Hematopoietic multipotent progenitor cell treated with erythropoietin and hydrocortisone succinate and interleukin-3 and kit ligand, for 6 days (in vitro differentiated cells): ENCODE data around the gene WIPF3.
"Not testable (repeated sequence)": the region's sequence is repeated elsewhere in the genome, so short reads cannot be mapped to it uniquely, and the experiment has no call there.

Experiments
- DNase-seq: peaks from one replicate; pipeline ENCODE4 v3.0.0-alpha.2; 2015

WIPF3 gene

DNA sequence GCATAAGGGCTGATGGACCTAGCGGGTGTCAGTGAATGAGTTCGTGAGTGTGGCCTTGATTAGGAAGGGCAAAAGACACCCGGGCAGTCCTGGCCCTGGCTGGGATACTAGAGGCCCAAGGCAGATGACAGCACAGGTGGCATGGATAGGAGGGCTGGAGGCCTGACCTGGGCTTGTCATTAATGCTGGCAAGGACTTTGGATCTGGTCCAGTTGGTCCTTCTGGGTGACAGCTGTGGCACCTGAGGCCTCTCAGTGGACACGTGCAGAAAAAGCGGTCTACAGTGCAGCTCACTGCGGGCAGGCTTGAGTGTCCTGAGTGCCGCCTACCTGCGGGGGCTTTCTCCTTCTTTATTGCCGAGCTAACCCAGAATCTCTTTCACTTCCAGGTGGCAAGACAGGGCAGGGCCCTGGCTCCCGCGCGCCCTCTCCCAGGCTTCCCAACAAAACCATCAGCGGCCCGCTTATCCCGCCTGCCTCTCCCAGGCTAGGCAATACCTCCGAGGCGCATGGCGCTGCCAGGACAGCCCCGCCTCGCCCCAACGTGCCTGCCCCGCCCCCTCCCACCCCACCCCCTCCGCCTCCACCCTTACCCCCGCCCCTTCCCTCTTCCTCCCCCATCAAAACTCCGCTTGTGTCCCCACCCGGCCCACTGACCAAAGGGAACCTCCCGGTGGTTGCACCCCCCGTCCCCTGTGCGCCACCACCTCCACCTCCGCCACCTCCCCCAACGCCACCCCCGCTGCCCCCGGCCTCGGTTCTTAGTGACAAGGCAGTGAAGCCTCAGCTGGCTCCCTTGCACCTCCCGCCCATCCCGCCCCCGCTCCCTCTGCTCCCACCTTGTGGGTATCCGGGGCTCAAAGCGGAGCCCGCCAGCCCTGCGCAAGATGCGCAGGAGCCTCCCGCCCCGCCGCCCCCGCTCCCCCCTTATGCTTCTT, 77.4 kb downstream of the WIPF3 start:
- DNase-seq: peak; percentile 33

DNA sequence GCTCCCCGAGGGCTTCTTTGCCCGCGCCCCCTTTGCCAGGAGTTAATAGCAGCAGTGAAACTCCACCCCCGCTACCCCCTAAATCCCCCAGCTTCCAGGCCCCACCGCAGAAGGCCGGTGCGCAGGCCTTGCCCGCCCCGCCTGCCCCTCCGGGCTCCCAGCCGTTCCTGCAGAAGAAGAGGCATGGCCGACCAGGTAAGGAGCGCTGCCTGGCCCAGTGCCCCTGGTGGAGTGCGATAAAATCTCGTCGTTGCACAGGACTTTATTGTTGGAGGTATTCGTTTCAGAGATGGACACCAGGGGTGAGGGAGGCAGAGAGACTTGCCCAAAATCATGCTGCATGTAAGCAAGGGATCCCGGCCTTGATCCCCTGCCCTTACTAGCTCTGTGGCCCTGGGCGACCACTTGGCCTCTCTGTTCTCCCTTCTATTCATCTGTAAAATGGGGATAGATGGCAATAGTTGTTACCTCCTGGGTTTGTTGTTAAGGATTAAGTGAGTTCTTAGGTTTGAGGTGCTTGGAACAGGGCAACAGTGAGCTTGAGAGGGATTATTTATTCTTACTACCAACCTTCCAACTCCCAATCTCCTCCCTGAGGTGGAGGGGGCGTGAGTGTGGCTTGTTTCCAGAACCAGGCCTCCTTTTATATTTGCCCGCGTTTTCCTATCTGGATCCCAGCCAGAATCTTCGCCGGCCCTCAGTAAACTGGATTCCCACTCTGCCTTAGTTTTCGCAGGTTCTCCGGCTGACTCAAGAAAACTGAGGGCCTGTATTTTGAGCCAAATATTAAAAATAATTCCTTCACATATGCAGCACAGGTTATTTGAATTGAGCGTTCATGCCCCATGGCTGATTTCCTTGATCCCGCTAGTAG, 78.3 kb downstream of the WIPF3 start:
- DNase-seq: no peak

DNA sequence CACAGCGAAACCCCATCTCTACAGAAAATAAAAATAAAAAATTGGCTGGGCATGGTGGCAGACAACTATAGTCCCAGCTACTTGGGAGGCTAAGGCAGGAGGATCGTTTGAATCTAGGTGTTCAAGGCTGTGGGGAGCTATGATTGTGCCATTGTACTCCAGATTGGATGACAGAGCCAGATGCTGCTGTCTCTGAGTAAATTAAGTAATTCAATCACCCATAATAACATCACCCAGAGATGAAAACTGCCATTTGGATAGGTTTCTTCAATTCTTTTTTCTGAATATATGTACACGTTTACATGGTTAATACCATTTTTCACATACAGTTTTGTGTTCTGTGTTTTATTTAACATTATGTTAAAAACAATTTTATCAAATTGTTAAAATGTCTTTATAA, 79.3 kb downstream of the WIPF3 start:
- no peak for DNase-seq

DNA sequence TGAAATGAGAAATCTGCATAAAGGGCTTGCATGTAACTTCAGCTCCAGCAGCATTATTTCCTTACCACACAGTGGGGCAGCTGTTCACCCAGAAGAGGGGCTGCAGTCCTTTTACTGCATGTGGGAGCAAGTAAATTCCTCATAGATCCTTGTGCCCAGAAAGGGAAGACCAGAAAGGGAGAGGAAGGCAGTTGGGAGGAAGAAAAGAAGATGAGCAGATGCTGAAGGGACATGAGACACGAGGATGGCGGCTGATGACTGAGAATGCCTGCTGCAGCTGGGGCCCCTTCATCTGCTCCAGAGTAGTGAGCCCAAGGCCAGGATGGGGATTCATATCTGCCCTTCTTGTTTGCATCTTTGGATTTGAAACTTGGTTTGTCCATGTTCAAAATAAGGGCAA, 80.5 kb downstream of the WIPF3 start:
- no peak for DNase-seq

DNA sequence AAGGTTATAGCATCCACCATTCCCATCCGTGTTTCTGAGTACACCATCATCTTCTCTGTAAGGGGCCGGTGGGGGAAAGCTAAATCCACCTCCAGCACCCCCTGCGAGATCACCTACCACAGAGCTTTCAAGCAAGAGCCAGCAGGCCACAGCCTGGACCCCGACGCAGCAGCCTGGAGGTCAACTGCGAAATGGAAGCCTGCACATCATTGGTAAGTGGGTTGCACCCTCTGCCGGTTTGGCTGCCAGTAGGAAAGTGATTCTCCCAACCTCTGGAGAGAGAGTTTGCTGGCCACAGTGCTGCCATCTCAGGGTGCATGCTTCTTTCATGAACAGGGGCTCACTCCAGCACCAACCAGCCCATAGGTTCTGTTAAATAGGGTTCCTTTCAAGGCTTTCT, 81.7 kb downstream of the WIPF3 start:
- no peak for DNase-seq

DNA sequence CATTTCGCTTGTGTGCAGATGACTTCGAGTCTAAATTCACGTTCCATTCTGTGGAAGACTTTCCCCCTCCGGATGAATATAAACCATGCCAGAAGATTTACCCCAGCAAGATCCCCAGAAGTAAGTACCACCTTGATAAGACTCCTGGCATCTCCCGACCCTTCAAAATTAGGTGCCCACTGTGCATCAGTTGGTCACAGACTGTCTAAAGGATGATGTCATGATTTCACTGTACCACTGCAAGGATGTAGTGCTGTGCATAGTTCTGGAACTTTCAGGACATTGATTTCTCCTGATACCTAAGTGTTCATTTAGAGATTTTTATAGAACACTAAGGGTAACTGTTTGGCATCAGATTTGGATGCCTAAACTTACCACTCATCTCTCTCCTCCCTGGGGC, 83.0 kb downstream of the WIPF3 start:
- no peak for DNase-seq

DNA sequence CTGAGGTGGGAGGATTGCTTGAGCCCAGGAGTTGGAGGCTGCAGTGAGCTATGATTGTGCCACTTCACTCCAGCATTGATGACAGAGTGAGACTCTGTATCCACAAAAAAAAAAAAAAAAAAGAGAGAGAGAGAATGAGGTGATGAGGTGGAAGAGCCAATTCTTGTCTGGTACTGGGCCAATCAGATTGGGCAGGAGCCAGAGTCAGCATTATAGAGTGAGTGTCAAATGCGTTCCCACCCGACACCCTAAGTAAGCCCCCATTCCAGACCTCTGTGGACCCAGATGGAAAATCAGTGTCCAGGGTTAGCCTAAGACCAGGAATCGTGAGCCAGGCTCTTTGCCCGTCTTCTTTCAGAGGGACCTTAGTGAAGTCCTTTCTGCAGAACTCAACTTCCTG, 83.9 kb downstream of the WIPF3 start:
- DNase-seq: no peak

DNA sequence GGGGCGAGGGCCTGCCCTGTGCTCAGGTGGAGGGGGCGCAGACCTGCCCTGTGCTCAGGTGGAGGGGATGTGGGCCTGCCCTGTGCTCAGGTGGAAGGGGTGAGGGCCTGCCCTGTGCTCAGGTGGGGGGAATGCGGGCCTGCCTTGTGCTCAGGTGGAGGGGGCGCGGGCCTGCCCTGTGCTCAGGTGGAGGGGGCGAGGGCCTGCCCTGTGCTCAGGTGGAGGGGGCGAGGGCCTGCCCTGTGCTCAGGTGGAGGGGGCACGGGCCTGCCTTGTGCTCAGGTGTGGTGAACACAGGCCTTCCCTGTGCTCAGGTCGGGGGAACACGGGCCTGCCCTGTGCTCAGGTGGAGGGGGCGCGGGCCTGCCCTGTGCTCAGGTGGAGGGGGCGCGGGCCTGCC, 84.5 kb downstream of the WIPF3 start:
- DNase-seq: not testable (repeated sequence)

DNA sequence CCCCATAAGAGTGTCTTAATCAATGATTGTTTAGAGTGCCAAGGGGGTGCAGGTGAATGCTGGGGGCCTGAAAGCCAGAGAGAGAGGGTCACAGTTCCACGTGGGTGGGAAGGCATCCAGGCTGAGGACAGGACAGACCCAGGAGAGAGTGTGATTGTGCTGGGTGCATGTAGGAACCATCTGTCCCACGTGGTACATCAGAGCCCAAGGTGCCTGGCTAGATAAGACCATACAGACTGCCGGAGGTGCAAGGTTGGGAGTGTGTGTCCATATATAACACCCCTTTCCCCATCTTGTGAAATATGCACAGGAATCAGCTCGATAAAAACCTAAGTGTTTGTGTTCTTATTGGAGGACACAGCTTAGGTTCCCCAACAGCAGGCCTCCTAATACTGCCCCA, 85.5 kb downstream of the WIPF3 start:
- peak; percentile 86 for DNase-seq

DNA sequence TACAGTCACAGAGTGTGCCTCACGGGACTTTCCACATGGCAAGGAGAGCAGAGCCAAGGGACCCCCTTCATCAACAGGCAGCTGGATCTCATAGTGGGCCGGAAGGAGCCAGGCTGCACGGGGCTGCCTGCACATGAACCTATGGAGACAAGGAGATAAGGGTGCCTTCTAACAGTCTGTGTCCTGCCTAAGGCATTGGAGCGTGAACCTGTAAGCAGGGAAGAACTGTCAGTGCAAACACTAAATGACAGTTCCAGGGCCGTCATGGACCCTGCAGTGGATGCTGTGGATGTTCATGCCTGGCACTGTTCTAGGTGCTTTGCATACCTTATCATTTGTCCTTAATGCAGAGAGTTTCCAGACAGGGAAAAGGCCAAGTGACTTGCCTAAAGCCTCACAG, 85.9 kb downstream of the WIPF3 start:
- DNase-seq: peak; percentile 48

DNA sequence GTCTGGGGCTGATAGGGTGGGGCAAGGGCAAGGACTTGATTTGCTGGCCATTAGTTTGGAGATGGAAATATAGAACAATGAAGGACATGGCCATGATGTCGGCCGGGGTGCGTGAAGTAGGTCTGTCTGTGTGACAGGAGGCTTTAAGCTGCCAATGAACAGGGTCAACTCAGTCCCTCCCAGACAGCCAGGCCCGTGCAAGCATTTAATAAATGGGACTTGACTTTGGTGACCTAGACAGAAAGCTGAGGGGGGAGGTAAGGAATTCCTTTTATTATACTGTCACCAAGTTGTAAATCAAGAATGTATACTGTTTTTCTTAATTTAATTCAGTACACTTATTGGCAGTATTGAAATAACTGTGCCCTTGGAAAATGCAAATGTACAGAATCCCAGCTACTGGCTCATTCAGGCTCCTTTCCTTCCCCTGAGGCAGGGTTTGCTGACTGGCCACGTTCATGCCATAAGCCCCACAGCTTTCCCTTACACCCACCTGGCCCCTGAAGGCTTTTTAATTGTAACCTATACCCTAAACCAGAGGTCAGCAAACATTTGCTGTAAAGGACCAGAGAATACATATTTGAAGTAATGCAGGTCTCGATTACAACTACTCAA, 87.2 kb downstream of the WIPF3 start:
- DNase-seq: no peak

DNA sequence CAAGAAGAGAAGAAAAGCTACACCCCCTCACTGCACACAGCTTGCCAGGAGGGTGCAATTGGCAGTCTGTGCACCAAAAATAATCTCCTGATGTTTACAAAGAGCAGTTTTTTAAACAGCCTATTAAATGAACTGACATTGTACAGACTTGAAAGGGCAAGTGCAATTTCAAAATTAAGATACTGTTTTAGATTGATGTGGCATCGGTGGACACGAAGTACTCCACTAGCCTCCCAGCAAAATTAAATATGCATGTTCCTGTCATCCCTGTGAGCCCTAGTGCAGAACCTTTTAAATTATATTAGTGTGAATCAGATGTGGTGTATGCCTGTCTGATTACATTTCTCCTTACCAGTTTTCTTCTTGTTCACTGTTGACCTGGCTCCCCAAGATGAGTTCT, 87.9 kb downstream of the WIPF3 start:
- DNase-seq: no peak

DNA sequence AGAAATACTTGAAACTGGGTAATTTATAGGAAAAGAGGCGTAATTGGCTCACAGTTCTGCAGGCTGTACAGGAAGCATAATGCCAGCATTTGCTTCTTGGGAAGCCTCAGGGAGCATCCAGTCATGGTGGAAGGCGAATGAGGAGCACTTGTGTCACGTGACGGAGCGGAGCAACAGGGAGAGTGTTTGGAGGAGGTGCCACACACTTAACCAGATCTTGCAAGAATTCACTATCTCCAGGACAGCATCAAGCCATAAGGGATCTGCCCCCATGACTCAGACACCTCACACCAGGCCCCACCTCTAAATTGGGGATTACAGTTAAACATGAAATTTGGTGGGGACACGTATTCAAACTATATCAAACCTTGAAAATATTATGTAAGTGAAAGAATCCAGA, 89.3 kb downstream of the WIPF3 start:
- peak; percentile 29 for DNase-seq

DNA sequence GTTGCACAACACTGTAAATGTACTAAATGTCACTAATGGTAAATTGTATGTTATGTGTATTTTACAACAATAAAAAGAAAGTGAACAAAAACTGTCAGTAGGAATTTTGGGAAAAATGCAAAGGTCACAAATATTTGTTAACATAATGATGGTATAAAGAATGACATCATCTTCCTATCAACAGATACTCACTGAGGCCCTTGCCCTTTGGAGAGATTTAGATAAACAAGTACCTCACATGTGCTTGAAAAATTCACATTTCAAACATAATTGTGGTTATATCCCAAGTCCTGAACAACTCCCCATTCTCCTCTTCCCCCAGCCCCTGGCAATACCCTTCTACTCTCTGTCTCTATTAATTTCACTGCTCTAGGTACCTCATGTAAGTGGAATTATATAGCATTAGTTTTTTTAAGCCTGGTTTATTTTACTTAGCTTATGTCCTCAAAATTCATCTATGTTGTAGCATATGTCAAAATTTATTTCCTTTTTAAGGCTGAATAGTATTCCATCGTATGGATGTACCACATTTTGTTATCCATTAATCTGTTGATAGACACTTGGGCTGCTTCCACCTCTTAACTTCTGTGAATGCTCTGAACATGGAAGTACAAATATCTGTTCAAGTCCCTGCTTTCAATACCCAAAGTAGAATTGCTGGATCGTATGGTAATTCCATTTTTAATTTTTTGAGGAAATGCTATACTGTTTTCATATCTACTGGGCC, 90.5 kb downstream of the WIPF3 start:
- DNase-seq: no peak

DNA sequence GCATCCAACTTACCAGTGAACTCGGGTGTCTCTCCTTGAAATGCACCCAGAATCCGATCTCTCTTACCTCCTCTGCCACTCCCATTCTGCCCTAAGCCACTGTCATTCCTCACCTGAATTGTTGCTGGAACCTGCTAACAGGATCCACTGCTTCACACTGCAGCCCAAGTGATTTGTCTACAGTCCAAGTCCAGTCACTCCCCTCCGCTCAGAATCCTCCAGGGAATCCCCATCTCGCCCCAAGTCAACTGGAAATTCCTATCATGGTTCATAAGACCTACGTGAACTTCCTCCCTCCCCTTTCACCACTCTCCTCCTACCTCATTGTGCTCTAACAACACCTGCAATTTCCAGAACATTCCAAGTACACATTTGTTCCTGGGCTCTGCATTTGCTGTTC, 92.0 kb downstream of the WIPF3 start:
- no peak for DNase-seq

DNA sequence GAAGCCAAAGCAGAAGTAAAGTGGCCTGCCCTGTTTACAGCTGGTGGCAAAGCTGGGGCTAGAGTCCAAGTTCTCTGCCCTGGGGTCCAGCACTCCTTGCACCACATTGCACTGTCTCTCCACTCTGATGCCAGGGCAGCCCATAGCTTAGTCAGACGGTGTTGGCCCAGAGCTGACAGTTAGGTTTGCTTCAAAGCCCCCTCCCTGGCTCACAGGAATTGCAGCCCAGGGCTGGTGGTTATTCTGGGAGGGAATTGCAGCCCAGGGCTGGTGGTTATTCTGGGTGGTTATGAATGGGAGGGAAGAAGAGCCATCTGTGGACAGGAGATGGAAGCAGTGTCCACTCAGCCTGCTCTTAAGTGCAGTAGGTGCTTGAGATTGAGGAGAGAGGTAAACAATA, 94.4 kb downstream of the WIPF3 start:
- no peak for DNase-seq

DNA sequence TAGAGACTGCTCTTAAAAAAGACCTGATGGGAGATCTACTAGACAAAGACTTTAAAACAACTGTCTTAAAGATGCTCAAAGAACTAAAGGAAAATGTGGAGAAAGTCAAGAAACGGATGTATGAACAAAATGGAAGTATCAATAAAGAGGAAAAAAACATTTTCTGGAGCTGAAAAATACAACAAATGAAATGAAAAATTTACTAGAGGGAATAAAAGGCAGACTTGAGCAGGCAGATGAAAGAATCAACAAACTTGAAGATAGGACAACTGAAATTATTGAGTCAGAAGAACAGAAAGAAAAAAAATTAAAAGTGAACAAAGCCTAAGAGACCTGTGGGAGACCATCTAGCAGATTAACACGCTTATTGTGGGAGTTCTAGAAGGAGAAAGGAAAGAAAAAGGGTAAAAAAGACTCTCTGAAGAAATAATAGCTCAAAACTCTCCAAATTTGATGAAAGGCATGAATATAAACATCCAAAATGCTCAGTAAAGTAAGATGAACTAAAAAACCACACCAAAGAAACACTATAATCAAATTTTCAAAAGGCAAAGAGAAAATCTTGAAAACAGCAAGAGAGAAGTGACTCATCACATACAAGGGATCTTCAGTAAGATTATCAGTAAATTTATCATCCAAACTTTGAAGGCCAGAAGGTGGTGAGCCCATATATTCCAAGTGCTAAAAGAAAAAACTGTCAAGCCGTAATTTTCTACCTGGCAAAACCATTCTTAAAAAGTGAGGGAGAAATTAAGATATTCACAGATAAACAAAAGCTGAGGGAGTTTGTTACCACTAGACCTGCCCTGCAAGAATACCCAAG, 100.1 kb downstream of the WIPF3 start:
- no peak for DNase-seq

DNA sequence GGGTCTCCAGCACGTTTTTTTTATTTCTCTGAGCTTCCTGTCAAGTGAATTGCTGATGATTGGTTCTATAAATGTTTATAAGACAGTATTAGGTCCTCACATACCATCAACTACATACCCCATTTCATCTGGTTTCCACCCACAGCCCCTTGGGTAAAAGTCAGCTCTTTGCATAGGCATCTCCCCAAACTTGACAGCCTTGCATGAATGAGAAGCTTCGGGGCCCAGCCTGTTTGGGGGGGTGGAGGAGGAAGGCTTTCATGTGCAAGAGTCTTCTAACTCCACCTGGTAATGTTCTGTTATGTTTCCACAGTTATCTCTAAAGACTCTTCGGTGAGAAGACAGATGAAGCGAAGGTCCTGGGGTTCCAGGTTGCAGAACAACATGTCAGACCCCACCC, 107.9 kb downstream of the WIPF3 start:
- DNase-seq: no peak

DNA sequence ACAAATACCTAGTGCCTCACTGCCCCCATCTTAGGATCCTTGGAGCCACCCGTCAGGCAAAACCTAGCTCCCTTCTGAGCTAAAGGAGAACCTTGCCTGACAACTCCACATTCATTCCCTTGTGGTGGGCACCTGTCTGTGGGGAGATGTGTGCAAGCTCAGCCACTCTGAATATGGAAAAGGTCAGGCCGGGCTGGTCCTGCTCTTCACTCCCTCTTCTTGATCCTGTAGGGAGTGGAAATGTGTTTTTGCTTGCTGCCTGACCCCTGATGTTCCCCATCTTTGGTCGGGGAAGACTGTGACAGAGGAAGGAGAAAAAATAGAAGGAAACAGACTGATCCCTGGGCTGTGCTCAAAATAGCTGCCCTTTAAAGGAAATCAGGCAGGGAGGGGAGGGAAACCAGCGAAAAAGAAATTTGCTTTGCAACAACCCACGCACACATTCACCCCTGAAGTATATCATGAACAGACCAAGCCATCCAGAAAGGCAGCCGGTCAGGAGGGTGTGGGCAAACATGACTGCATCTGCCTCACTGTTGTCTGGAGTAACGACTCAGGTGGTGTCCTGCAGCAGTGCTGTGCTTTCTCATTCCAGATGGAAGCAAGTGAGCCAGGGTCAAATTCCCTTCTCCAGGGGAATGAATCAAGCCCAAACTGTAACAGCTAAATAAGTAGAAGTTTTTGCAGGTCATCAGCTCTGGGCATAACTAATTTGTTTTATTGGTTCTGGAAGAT, 109.3 kb downstream of the WIPF3 start:
- no peak for DNase-seq

DNA sequence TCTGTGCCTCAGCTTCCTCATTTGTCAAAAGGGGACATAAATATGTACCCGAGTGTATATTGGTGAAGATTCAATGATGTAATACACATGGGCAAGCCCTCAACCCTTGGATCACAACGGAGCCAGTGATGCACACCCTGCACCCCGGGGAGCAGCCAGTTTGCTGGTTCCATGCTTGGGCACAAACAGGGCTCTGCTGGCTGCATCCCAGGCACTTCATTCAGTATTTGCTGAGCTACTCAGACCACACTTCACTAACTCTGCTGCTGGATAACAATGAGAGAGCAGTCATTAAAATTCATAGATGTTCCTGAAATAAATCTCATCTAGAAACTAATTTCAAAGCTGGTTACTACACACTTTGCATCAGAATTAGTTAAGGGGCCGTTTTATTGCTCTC, 111.3 kb downstream of the WIPF3 start:
- DNase-seq: no peak

DNA sequence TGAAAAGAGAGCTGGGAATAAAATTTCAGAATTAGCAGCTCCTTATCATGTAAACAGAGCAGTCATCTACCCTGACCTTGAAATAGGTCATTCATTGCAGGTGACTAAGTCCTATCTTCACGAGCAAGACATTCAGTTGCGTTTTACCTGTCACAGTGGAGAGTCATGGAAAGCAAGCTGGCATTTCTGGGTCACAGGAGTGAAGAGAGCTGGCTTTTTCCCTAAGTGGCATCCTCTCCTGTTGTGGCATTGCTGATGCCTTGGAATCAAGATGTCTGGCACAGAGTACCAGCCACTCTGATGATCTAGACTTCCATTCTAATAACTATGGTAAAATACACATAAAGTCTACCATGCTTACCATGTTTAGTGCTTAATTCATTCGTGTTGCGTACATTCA, 112.5 kb downstream of the WIPF3 start:
- no peak for DNase-seq
